ENCODE results near the gene SPHK1. TPM values are rescaled to one million over a fixed set of nuclear protein-coding genes. Genes with fewer than 3 reads are reported as not detected.

SPHK1 gene
- total RNA-seq, 4 donors from 2014 or later: 10.5 to 17.9 (median 12.5) TPM

DNA sequence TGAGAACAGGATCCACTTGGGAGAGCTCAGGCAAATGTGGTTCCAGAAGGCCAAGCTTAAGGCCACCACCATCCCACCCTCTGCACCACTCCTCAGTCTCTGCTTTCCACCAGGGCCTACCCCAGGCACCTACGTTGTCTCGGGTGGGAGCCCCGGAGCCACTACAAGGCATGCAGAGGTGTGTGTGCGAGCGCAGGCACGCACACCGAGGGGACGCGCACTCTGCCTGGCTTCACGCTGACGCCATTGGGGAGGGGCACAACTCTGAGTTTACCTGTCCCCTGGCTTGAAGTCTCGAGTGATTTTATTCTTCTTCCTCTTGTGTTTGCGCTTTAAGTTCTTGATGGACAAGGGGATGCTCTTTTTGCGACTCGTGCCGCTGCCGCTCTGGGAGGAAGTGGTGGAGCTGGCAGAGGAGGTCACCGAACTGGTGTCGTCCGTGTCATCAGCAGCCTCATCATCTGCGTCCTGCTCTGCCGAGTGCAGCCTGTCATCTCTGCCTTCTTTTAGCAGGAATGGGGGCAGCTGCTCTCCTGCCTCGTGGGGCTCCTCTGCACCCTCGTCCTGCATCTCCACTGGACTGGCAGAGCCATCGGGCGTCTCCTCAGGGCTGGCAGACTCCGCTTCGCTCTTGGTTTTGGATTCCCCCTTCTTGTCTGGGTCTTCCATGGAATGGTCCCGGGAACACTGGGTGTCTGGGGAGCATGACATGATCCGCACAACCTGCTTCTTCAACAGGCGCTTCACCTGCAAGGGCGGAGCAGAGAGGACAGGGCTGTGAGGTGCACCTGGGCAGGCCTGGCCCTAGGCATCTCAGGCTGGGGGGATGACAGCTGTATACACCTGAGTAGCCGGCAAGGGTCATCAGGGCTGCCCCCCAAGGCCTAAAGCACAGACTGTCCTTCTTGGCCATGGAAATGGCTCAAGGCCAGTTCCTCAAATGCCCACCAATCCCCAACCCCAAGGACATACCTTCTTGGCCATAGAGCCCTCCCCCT lies 15.1 kb downstream of the SPHK1 start:
- TF ChIP-seq POLR2A (IDR thresholded peaks at IDR 0.05): no peak
- no peak for TF ChIP-seq POLR2AphosphoS5 (IDR thresholded peaks at IDR 0.05)
- TF ChIP-seq, protein P1, sequence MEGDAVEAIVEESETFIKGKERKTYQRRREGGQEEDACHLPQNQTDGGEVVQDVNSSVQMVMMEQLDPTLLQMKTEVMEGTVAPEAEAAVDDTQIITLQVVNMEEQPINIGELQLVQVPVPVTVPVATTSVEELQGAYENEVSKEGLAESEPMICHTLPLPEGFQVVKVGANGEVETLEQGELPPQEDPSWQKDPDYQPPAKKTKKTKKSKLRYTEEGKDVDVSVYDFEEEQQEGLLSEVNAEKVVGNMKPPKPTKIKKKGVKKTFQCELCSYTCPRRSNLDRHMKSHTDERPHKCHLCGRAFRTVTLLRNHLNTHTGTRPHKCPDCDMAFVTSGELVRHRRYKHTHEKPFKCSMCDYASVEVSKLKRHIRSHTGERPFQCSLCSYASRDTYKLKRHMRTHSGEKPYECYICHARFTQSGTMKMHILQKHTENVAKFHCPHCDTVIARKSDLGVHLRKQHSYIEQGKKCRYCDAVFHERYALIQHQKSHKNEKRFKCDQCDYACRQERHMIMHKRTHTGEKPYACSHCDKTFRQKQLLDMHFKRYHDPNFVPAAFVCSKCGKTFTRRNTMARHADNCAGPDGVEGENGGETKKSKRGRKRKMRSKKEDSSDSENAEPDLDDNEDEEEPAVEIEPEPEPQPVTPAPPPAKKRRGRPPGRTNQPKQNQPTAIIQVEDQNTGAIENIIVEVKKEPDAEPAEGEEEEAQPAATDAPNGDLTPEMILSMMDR (IDR thresholded peaks at IDR 0.05): no peak
- TF ChIP-seq EP300 (IDR thresholded peaks at IDR 0.05): no peak
- DNase-seq (ENCODE audit: low spot score in 2 of 2): no peak
- peaks cover 3% of the 10 kb centered on the region for H3K4me1 ChIP-seq
- H3K27me3 ChIP-seq: no peaks in the 10 kb centered on the region
- no peak overlapping the region for H3K4me3 ChIP-seq
- no peak overlapping the region for H3K27ac ChIP-seq
- no peaks in the 10 kb centered on the region for H3K9me3 ChIP-seq
- 87% methylated on average over 26 of the region's 33 CpGs for WGBS
- peaks cover 94% of the 10 kb centered on the region for H3K36me3 ChIP-seq

DNA sequence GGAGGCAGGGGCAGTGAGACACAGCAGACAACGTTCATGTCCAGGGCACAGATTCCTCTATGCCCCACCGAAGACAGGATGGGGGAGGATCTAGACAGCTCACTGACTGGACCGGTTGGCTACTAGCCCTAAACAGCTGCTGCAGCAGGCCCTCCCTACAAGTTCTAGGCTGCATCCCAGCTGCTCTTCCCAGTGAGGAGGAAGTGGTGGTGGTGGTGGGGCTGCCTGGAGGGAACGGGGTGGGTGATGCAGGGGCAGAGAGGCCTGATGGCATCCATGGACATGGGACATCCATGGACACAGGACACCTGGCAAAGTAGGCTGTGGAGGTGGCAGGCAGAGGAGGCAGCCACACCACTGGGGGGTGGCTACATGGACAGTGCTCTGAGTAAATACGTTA lies 18.3 kb downstream of the SPHK1 start:
- Histone ChIP-seq H3K36me3 (peaks cover 71% of the 10 kb centered on the region), H3K4me1 (peaks cover 2% of the 10 kb centered on the region), H3K27me3 (no peaks in the 10 kb centered on the region), H3K4me3 (no peak overlapping the region), H3K27ac (no peak overlapping the region), H3K9me3 (no peaks in the 10 kb centered on the region)
- DNase-seq (ENCODE audit: low spot score in 2 of 2): no peak
- TF ChIP-seq POLR2A (IDR thresholded peaks at IDR 0.05) (no peak), POLR2AphosphoS5 (IDR thresholded peaks at IDR 0.05) (no peak), EP300 (IDR thresholded peaks at IDR 0.05) (no peak)
- TF ChIP-seq, protein P1 (IDR thresholded peaks at IDR 0.05): no peak
- WGBS: 96% methylated on average over 4 of the region's 5 CpGs

DNA sequence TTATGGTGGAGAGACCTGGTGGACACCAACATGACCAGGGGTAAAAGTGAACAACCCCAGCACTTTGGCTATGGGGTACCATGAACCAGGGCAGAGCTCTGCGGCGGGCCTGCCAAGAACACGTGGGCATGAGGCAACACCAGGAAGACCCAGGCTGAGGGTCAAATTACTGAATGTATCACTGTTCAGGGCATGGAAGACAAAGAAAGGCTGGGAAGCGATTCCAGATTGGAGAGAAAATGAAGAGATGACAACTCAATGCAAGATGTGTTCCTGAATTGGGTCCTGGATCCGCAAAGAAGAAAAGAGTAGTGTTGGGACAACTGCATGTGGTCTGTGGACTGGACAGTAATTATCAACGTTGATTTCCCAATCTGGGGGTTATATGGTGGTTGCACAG lies 19.8 kb downstream of the SPHK1 start:
- H3K27ac ChIP-seq: no peak overlapping the region
- H3K4me3 ChIP-seq: no peak overlapping the region
- H3K4me1 ChIP-seq: no peaks in the 10 kb centered on the region
- no peaks in the 10 kb centered on the region for H3K9me3 ChIP-seq
- peaks cover 57% of the 10 kb centered on the region for H3K36me3 ChIP-seq
- no peaks in the 10 kb centered on the region for H3K27me3 ChIP-seq
- TF ChIP-seq, protein P1 (IDR thresholded peaks at IDR 0.05): no peak
- TF ChIP-seq EP300 (IDR thresholded peaks at IDR 0.05): no peak
- no peak for TF ChIP-seq POLR2AphosphoS5 (IDR thresholded peaks at IDR 0.05)
- no peak for TF ChIP-seq POLR2A (IDR thresholded peaks at IDR 0.05)
- DNase-seq (ENCODE audit: low spot score in 2 of 2): no peak
- 84% methylated on average over 6 of the region's 6 CpGs for WGBS

DNA sequence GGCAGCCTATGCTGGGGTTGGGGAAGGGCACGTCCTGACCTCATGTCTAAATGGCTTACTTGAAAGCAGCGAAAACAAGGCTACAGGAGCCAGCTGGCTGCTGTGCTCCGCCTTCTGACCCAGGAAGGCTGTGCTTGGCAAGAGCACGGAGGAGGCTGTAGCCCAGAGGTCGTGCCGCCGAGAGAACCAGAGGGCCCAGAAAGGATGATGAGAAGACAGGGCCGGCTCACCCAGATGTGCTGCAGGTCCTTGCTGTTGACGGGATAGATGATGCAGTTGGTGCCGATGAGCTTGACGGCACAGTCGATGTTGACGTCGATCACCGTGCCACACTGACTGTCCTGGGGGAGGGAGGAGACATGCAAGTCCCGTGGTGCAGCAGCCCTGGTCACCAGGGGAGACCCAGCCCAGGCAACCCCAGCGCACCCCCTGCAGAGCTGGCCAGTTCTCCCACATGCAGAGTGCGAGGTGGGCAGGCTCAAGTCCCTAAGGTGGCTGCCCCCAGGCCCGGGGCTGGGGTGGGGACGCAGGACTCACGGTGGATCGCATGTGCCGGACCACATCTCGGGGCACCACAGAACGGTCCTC lies 20.7 kb downstream of the SPHK1 start:
- no peaks in the 10 kb centered on the region for H3K9me3 ChIP-seq
- 84% methylated on average over 22 of the region's 25 CpGs for WGBS
- no peak overlapping the region for H3K27ac ChIP-seq

More for the DNA sequence above, 20.7 kb downstream of the SPHK1 start:
- TF ChIP-seq EP300 (IDR thresholded peaks at IDR 0.05) (no peak), POLR2AphosphoS5 (IDR thresholded peaks at IDR 0.05) (no peak), POLR2A (IDR thresholded peaks at IDR 0.05) (no peak)
- TF ChIP-seq, protein P1 (IDR thresholded peaks at IDR 0.05): no peak
- no peaks in the 10 kb centered on the region for H3K27me3 ChIP-seq
- no peak for DNase-seq (ENCODE audit: low spot score in 2 of 2)
- no peaks in the 10 kb centered on the region for H3K4me1 ChIP-seq
- no peak overlapping the region for H3K4me3 ChIP-seq
- peaks cover 49% of the 10 kb centered on the region for H3K36me3 ChIP-seq
